WTC11 (cell line): Measurements from ENCODE around the gene CCDC92. TPM values are rescaled to one million over a fixed set of nuclear protein-coding genes. Genes with fewer than 3 reads are reported as not detected.

ENCODE experiments used
- ATF1 ChIP-seq: sonication (generic); formaldehyde crosslinking; IDR thresholded peaks from 2 replicates; pipeline ENCODE4 v1.8.1; 2023; ENCODE audit warnings: mild to moderate bottlenecking, moderate library complexity, missing genetic modification reagents
- CREM ChIP-seq: sonication (generic); formaldehyde crosslinking; IDR thresholded peaks from 2 replicates; pipeline ENCODE4 v1.8.1; 2022; ENCODE audit warnings: mild to moderate bottlenecking, missing genetic modification reagents, moderate library complexity
- ELF4 ChIP-seq: sonication (generic); formaldehyde crosslinking; IDR thresholded peaks from 2 replicates; pipeline ENCODE4 v1.8.1; 2022; ENCODE audit warnings: low read depth, mild to moderate bottlenecking, moderate library complexity, missing genetic modification reagents
- ERG ChIP-seq: fragments of 250-450 bp; sonication (Bioruptor Pico); IDR thresholded peaks from 2 replicates; pipeline ENCODE4 v1.8.0; 2021; ENCODE audit warnings: mild to moderate bottlenecking
- FOXK1 ChIP-seq: sonication (generic); formaldehyde crosslinking; IDR thresholded peaks from 2 replicates; pipeline ENCODE4 v1.8.0; 2022; ENCODE audit warnings: mild to moderate bottlenecking, moderate library complexity, missing genetic modification reagents
- FOXP1 ChIP-seq: sonication (generic); formaldehyde crosslinking; IDR thresholded peaks from 2 replicates; pipeline ENCODE4 v1.8.0; 2022; ENCODE audit warnings: missing genetic modification reagents, mild to moderate bottlenecking, moderate library complexity, borderline replicate concordance
- IRF2 ChIP-seq: sonication (generic); formaldehyde crosslinking; IDR thresholded peaks from 2 replicates; pipeline ENCODE4 v1.8.0; 2022; ENCODE audit warnings: low read depth, missing genetic modification reagents, borderline replicate concordance
- KAT7 ChIP-seq: sonication (generic); formaldehyde crosslinking; IDR thresholded peaks from 2 replicates; pipeline ENCODE4 v1.8.1; 2023; ENCODE audit warnings: missing genetic modification reagents, mild to moderate bottlenecking, borderline replicate concordance
- MLX ChIP-seq: sonication (generic); formaldehyde crosslinking; IDR thresholded peaks from 2 replicates; pipeline ENCODE4 v1.8.1; 2023; ENCODE audit warnings: mild to moderate bottlenecking, missing genetic modification reagents, moderate library complexity
- MYBL2 ChIP-seq: sonication (generic); formaldehyde crosslinking; IDR thresholded peaks from 2 replicates; pipeline ENCODE4 v1.8.1; 2023; ENCODE audit warnings: mild to moderate bottlenecking, moderate library complexity, missing genetic modification reagents
- NFE2L1 ChIP-seq: sonication (generic); formaldehyde crosslinking; IDR thresholded peaks from 2 replicates; pipeline ENCODE4 v1.8.1; 2023; ENCODE audit warnings: missing genetic modification reagents
- NR1H2 ChIP-seq: sonication (generic); formaldehyde crosslinking; IDR thresholded peaks from 2 replicates; pipeline ENCODE4 v1.9.0; 2021; ENCODE audit warnings: mild to moderate bottlenecking, moderate library complexity, missing genetic modification reagents
- NR2C2 ChIP-seq: sonication (generic); formaldehyde crosslinking; IDR thresholded peaks from 2 replicates; pipeline ENCODE4 v1.8.0; 2022; ENCODE audit warnings: mild to moderate bottlenecking, missing genetic modification reagents
- NR3C1 ChIP-seq: sonication (generic); formaldehyde crosslinking; conservative IDR thresholded peaks from 2 replicates; pipeline ENCODE4 v1.8.1; 2023; ENCODE audit warnings: low read depth, mild to moderate bottlenecking, missing genetic modification reagents
- SOX15 ChIP-seq: fragments of 250-450 bp; sonication (Bioruptor Pico); IDR thresholded peaks from 2 replicates; pipeline ENCODE4 v1.9.0; 2021; ENCODE audit warnings: mild to moderate bottlenecking
- SP1 ChIP-seq: sonication (generic); formaldehyde crosslinking; conservative IDR thresholded peaks from 2 replicates; pipeline ENCODE4 v1.8.1; 2022; ENCODE audit warnings: missing genetic modification reagents
- TEAD4 ChIP-seq: sonication (generic); formaldehyde crosslinking; IDR thresholded peaks from 2 replicates; pipeline ENCODE4 v1.8.0; 2022; ENCODE audit warnings: mild to moderate bottlenecking, missing genetic modification reagents
- TP53 ChIP-seq: sonication (generic); formaldehyde crosslinking; IDR thresholded peaks from 2 replicates; pipeline ENCODE4 v1.8.1; 2023; ENCODE audit warnings: mild to moderate bottlenecking, missing genetic modification reagents
- USF1 ChIP-seq: sonication (generic); formaldehyde crosslinking; IDR thresholded peaks from 2 replicates; pipeline ENCODE4 v1.8.0; 2022; ENCODE audit warnings: mild to moderate bottlenecking, missing genetic modification reagents
- ZNF317 ChIP-seq: sonication (generic); formaldehyde crosslinking; IDR thresholded peaks from 2 replicates; pipeline ENCODE4 v1.8.1; 2023; ENCODE audit warnings: low read depth, mild to moderate bottlenecking, moderate library complexity, missing genetic modification reagents, borderline replicate concordance
- ZNF512 ChIP-seq: sonication (generic); formaldehyde crosslinking; IDR thresholded peaks from 2 replicates; pipeline ENCODE4 v1.8.1; 2022; ENCODE audit warnings: missing genetic modification reagents, borderline replicate concordance
- ZNF671 ChIP-seq: fragments of 250-450 bp; sonication (Bioruptor Pico); IDR thresholded peaks from 2 replicates; pipeline ENCODE4 v1.8.0; 2021; ENCODE audit warnings: mild to moderate bottlenecking
- ZSCAN18 ChIP-seq: fragments of 250-450 bp; sonication (Bioruptor Pico); IDR thresholded peaks from 2 replicates; pipeline ENCODE4 v2.1.2; 2022; ENCODE audit warnings: mild to moderate bottlenecking, moderate library complexity
- total RNA-seq: library from RNA; stranded (reverse); gene quantifications from 3 replicates; pipeline ENCODE4 v1.2.3, GENCODE V29; 2021
- TF ChIP-seq, protein P1 (sequence below): fragments of 250-450 bp; sonication (Bioruptor Pico); IDR thresholded peaks from 2 replicates; pipeline ENCODE4 v1.9.0; 2021; ENCODE audit warnings: mild to moderate bottlenecking
- TF ChIP-seq, protein P2 (sequence below): sonication (generic); formaldehyde crosslinking; IDR thresholded peaks from 2 replicates; pipeline ENCODE4 v1.8.1; 2022; ENCODE audit warnings: low read depth, missing genetic modification reagents, borderline replicate concordance
- TF ChIP-seq, protein P3 (sequence below): sonication (generic); formaldehyde crosslinking; conservative IDR thresholded peaks from 2 replicates; pipeline ENCODE4 v1.8.1; 2022; ENCODE audit warnings: mild to moderate bottlenecking, missing genetic modification reagents
- TF ChIP-seq, protein P4 (sequence below): sonication (generic); formaldehyde crosslinking; IDR thresholded peaks from 2 replicates; pipeline ENCODE4 v1.8.0; 2023; ENCODE audit warnings: mild to moderate bottlenecking, missing genetic modification reagents

Gene CCDC92
- total RNA-seq, 1 experiment from 2014 or later: 2.7 TPM

DNA sequence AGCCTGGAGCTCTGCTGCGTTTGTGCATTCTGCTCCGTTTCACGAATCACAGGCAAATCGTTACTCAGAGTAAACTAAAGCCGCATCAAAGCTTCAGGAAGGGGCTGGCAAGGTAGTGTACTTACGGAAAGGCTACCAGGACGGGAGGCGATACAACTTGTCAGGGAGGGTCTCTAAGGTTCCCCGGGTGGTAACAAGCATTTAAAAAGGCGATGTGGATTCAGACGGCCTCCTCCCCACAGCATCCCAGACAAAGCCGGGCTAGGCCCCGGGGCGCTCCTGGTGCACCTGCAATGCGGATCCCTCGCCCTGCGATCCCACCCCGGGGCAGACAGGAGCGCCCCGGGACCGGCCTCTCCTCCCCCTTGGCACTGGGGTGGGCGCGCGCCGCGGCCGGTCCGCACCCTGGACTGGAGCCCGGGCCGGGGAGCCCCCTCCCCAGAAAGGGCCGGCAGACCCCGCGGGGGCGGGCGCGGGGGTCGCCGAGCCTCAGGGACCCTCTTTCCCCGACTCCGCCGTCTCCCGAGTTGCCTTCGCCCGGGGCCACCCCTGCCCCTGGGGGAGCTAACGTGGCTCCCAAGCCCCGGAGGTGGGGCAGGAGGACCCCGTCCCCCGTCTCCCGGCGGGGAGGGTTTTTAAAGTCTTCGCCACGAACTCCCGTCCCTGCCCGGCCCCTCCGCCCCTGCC, 718 bp downstream of the CCDC92 start (continued):
- no peak for TF ChIP-seq ELF4 (CRISPR knock-in tag)
- no peak for TF ChIP-seq NR2C2 (CRISPR knock-in tag)
- no peak for TF ChIP-seq KAT7
- no peak for TF ChIP-seq IRF2 (CRISPR knock-in tag)
- TF ChIP-seq, protein P1, sequence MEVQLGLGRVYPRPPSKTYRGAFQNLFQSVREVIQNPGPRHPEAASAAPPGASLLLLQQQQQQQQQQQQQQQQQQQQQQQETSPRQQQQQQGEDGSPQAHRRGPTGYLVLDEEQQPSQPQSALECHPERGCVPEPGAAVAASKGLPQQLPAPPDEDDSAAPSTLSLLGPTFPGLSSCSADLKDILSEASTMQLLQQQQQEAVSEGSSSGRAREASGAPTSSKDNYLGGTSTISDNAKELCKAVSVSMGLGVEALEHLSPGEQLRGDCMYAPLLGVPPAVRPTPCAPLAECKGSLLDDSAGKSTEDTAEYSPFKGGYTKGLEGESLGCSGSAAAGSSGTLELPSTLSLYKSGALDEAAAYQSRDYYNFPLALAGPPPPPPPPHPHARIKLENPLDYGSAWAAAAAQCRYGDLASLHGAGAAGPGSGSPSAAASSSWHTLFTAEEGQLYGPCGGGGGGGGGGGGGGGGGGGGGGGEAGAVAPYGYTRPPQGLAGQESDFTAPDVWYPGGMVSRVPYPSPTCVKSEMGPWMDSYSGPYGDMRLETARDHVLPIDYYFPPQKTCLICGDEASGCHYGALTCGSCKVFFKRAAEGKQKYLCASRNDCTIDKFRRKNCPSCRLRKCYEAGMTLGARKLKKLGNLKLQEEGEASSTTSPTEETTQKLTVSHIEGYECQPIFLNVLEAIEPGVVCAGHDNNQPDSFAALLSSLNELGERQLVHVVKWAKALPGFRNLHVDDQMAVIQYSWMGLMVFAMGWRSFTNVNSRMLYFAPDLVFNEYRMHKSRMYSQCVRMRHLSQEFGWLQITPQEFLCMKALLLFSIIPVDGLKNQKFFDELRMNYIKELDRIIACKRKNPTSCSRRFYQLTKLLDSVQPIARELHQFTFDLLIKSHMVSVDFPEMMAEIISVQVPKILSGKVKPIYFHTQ (CRISPR knock-in tag): no peak
- TF ChIP-seq, protein P2, sequence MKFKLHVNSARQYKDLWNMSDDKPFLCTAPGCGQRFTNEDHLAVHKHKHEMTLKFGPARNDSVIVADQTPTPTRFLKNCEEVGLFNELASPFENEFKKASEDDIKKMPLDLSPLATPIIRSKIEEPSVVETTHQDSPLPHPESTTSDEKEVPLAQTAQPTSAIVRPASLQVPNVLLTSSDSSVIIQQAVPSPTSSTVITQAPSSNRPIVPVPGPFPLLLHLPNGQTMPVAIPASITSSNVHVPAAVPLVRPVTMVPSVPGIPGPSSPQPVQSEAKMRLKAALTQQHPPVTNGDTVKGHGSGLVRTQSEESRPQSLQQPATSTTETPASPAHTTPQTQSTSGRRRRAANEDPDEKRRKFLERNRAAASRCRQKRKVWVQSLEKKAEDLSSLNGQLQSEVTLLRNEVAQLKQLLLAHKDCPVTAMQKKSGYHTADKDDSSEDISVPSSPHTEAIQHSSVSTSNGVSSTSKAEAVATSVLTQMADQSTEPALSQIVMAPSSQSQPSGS (CRISPR knock-in tag): no peak
- TF ChIP-seq, protein P3, sequence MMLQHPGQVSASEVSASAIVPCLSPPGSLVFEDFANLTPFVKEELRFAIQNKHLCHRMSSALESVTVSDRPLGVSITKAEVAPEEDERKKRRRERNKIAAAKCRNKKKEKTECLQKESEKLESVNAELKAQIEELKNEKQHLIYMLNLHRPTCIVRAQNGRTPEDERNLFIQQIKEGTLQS: no peak
- TF ChIP-seq USF1 (CRISPR knock-in tag): no peak
- peak; percentile 82 for TF ChIP-seq FOXP1 (CRISPR knock-in tag)
- no peak for TF ChIP-seq ERG (CRISPR knock-in tag)
- no peak for TF ChIP-seq ATF1 (CRISPR knock-in tag)
- TF ChIP-seq ZSCAN18 (CRISPR knock-in tag): no peak
- no peak for TF ChIP-seq MLX (CRISPR knock-in tag)
- no peak for TF ChIP-seq SOX15
- TF ChIP-seq NR1H2 (CRISPR knock-in tag): no peak
- no peak for TF ChIP-seq ZNF671
- TF ChIP-seq NR3C1: no peak
- TF ChIP-seq ZNF512 (CRISPR knock-in tag): no peak
- TF ChIP-seq ZNF317: no peak
- peak; percentile 32; the same call in 1 of the 2 replicates for TF ChIP-seq SP1 (CRISPR knock-in tag)
- TF ChIP-seq FOXK1 (CRISPR knock-in tag): peak; percentile 81; the same call in 1 of the 2 replicates
- no peak for TF ChIP-seq MYBL2 (CRISPR knock-in tag)
- no peak for TF ChIP-seq TEAD4 (CRISPR knock-in tag)
- TF ChIP-seq, protein P4, sequence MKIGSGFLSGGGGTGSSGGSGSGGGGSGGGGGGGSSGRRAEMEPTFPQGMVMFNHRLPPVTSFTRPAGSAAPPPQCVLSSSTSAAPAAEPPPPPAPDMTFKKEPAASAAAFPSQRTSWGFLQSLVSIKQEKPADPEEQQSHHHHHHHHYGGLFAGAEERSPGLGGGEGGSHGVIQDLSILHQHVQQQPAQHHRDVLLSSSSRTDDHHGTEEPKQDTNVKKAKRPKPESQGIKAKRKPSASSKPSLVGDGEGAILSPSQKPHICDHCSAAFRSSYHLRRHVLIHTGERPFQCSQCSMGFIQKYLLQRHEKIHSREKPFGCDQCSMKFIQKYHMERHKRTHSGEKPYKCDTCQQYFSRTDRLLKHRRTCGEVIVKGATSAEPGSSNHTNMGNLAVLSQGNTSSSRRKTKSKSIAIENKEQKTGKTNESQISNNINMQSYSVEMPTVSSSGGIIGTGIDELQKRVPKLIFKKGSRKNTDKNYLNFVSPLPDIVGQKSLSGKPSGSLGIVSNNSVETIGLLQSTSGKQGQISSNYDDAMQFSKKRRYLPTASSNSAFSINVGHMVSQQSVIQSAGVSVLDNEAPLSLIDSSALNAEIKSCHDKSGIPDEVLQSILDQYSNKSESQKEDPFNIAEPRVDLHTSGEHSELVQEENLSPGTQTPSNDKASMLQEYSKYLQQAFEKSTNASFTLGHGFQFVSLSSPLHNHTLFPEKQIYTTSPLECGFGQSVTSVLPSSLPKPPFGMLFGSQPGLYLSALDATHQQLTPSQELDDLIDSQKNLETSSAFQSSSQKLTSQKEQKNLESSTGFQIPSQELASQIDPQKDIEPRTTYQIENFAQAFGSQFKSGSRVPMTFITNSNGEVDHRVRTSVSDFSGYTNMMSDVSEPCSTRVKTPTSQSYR (CRISPR knock-in tag): no peak
- TF ChIP-seq TP53 (CRISPR knock-in tag): no peak
- no peak for TF ChIP-seq NFE2L1 (CRISPR knock-in tag)
- TF ChIP-seq CREM (CRISPR knock-in tag): no peak
